GM18526 (cell line): Measurements from ENCODE around the gene DNLZ.

Experiments
- POLR2A ChIP-seq: IDR thresholded peaks from 3 replicates; pipeline ENCODE4 v1.6.1; 2011; ENCODE audit not compliant: insufficient read length; ENCODE audit errors: extremely low read depth

Gene DNLZ

DNA sequence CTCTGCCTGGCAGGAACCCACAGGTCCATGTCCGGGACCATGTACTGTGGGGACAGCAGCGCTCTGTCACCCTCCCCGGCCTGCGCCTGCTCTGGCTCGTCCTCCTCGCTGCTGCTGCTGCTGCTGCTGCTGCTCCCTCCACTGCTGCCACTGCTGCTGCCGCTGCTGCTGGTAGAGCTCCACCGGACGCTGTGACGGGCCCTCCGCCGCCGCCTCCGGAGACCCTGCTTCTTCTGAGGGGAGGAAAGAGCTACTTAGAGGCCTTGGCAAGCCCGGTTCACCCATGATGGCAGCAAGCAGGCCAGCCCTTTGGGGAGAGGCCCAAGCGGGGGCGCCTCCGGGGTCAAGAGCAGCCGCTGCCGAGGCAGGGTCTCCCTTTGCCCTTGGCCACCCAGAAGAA lies 19.9 kb upstream of the DNLZ start:
- TF ChIP-seq POLR2A = no peak

DNA sequence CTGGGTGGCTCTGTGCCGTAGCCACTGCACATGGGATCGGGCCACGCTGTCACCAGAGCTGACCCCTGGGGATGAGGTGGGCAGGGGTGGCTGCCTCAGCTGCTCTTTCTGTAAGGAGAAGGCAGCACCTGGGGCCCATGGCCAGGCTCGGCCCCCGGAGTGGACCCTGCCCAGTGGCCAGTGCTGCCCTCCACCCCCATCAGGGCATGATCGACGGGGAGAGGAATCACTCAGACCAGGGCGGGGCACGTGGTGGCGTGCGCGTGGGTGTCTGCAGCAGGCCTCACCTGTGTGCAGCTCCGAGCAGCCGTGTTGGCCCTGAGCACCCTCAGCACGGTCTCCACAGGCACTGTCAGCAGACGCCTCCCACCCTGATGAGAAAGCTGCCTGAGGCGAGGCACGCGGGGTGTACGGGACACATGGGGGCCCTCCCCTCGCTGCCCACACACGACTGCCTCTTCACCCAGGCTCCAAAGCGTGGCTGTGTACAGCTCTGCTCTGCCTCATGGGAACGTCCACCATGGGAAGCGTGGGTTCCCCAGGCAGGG lies 18.5 kb upstream of the DNLZ start:
- TF ChIP-seq POLR2A = no peak

DNA sequence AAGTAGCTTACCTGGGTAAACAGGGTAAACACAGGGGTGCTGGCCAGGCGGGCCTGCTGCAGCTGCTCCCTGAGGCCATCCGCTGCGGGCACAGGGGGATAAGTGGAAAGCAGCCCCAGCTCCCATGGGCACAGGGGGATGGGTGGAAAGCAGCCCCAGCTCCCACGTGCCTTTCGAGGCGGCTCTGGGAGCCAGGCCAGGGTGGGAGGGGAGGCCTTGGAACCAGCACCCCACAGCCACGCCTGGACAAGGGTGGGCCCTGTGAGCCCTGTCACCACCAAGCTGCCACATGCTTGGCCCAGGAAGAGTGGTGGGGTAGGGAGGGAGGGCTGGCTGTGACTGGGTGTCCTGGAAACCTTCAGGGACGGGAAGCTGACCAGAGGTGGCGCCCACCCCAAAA lies 17.8 kb upstream of the DNLZ start:
- no peak for TF ChIP-seq POLR2A

DNA sequence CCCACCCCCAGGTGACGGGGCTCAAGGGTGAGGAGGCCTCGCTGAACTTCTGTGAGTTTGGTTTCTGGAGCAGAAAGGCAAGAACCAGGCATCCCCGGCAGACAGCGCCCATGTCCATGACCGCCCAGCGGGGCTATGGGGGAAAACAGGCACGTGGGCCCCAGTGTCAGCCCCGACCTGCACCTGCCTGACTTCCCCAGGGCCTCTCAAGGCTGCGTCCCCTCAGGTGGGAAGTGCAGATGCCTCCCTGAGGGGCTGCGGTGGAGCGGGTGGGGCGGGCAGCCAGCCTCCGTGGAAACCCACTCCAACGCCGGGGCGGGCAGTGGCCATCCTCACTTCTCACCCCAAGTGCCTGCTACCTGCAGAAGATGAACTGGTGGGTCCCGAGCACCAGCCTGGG lies 16.8 kb upstream of the DNLZ start:
- TF ChIP-seq POLR2A = no peak

DNA sequence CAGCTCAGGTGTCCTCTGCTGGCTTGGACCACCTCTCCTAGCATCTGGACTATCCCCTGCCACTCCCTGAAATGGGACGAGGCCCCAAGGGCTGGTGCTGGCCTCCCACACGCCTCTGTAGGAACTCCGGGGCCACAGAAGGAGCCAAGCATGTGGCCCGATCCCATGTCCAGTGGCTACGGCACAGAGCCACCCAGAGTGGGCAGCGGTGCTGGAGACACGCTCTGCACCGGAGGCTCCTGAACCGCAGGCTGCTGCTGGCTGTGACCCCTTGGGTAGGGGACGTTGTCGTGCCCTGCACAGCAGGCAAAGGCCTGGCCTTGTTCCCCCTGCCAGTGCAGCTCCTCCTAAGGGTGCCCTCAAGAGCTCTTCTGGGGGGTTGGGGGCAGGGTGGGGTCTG lies 16.3 kb upstream of the DNLZ start:
- no peak for TF ChIP-seq POLR2A

DNA sequence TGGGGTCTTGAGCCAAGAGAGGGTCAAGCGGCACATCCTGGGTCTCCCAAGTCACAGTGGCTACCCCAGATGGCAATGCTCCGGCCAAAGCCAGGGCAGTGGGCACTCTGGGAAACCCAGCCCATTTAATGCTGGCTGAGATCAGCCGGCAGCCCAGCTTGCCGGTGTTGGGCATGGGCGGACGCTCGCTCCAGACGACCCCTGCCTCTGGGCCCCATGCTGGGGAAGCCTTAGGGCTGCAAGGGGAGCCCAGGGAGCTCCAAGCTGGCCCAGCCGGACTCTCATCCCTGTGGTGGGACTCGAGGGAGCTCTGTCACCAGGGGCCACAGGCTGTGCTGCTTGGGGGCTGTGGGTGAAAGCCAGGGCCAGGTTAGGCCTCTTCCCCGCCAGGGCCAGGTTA lies 15.9 kb upstream of the DNLZ start:
- TF ChIP-seq POLR2A = no peak

DNA sequence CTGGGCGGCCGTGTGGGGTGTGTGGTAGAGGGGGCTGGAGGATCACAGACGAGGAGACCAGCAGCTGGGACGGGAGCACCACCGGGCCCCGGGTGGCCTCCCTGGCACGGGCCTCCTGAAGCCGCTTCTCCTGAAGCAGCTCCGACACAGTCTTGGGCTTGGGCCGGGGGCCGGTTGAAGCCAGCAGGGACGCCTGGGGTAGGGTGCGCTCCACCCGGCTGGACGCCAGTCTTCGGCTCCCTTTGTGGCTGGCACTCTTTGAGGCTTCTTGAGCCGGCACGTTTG lies 15.4 kb upstream of the DNLZ start:
- no peak for TF ChIP-seq POLR2A

DNA sequence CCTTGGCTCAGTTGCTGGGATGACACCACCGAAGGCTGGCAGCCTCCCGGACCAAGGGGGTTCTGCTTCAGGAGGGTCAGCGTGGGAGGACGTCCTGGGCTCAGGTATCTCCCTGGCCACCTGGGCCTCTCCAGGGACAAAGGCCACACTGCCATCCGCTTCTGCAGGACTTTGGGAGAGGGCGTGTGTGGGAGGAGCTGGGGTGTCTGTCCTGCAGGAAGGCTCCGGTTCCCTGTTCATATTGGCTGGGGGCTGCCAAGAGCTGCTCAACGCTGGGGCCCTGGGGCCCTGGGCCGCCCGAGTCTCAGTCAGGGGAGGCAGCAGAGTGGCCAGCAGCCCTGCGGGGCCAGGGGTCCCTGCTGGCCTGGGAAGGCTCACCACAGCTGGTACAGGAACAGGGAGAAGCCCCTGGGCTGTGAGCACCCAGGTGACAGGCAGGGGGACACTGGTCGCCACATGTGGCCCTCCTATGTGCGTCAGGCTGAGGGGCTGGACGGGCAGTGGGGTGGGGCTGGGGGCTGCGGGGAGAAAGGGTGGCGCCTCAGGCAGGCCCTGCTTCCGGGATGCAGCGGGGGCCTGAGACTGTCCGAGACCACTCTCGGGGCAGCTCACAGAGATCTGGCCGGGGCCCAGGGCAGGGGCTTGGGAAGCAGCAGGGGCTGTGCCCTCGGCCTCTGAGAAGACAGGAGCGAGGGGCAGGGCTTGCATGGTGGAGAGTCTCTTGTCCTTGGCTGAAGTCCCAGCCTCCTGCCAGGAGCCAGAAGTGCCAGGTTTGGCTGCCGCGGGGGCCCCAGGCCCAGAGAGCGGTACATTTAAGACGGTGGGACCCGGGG lies 14.8 kb upstream of the DNLZ start:
- TF ChIP-seq POLR2A = no peak

DNA sequence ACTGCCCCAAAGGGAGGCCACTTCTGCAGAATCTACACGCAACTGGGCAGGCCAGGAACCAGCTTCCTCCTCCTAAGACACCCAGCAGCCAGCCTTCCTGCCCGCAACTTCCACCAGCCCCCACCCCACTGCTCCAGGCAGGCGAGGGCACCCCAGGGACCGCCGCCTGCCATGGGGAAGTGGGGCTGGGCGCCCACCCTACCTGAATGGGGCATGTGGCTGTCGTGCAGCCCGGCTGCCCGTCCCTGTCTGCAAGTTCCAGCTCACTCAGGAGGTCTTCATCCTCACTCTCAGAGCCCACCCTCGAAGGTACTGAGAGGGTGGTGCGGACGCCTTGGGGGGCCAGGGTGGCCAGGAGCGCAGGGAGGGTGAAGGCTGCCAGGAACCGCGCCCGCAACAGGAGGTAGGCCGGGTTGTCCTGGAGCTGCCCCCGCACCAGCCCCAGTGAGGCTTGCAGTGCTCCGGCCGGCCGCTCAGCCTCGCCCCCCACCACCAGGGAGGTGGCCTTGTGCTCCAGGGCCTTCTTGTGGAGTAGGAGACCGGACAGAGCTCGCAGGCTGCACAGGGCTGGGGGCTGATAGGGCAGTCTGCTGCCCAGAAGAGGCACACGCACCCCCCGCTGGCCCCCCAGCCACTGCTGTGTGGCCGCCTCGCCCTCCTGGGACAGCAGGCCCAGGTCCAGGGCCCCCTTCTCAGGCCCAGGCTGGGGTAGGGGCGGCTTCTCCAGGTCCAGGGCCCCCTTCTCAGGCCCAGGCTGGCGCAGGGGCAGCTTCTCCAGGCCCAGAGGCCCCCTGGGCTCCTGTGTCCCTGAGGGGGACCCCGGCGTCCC lies 14.0 kb upstream of the DNLZ start:
- no peak for TF ChIP-seq POLR2A

DNA sequence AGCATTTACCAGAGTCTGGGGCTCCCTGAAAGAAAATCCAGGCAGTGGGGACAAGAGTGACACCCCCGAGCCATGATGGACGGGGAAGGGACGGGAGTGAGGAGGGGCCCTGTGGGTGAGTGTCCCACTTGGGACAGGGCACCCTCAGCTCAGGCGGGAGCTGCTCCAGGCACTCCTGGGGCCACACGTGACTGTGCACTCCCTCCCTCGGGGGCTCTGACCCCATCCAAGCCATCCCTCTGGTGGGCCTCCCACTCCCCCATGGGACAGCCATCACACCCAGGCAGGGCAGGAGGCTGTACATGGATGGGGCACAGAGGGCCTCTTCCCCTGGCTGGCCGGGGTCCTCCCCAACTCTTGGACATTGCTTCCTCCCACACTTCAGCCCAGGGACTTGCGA lies 12.9 kb upstream of the DNLZ start:
- TF ChIP-seq POLR2A = no peak

DNA sequence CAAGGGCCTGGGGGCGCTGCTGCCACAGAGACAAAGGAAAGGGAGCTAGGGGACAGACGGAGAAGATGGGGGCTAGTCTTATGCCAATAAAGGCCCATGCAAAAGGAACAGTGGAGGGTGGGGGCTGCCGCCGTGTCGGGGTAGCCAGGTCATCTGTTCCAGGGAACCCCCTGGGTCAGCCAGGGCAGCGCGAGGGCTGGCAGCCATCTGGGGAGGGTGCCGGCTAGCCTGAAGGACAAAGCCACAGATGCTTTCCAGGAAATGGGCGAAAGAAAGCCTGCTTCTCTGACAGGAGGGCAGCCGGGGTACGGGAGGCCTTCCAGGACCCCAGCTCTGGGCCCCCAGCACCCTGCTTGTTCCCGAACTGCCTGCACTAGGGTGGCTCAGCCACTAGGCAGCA lies 11.6 kb upstream of the DNLZ start:
- no peak for TF ChIP-seq POLR2A

DNA sequence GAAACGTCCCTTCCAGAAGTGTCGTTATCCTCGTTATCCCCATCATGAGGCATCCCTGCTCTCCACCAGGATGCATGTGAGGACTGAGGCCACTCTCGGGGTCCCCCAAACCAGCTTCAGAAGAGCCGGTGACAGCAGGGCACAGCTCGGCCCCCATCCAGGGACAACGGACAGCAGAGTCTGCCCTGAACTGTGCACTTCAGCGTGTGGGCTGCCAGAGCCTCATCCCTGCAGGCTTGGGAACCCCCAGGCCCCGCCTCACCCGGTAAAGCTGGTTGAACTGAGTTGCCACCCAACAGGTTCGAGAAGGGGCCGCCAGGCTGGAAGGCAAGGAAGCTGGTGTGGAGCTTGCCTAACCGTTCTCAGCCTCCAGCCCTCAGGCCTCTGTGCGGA lies 10.6 kb upstream of the DNLZ start:
- no peak for TF ChIP-seq POLR2A

DNA sequence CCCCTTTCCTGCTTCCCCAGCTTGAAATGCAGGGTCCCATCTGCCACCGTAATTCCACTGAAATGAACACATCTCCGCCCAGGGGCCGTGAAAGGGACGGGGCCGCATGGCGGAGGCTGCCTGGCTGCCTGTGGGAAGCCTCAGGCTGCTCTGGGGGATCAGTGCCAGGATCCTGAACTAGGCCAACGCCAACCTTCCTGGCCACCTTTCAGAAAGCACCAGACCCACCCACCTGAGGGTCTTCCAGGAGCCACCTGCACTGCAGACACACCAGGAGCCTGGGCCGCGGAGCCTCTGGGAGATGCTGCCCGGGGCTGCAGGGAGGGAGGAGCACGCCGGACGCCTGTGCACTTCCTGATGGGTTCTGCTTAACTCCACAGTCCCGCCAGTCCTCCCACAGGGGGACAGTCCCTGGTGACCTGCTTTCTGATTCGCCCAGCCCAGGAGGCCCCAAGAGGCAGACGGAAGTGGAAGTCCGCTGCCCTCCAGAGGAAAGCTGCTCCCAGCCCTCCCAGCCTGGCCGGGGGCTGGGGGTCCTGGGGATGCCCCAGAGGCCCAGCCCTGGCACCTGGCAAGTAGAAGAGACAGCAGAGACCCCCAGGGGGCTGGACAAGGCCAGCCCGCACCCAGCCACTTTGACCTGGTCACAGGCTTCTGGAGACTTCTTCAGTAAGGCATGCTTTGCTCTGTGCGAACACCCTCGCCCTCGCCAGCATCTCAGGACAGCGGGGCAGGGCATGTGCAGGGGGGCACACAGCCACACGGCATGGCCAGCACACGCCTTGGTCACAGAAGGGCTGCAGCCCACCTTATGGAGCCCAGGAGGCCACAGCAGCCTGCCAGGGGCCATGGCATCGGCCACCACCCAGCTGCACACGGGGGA lies 10.0 kb upstream of the DNLZ start, which contains the start of gene CARD9:
Gene CARD9 (minus strand): TSS at position 370 of the 883 bp plus-strand sequence. CDS start 1,591 bp downstream, outside the sequence.
- no peak for TF ChIP-seq POLR2A

DNA sequence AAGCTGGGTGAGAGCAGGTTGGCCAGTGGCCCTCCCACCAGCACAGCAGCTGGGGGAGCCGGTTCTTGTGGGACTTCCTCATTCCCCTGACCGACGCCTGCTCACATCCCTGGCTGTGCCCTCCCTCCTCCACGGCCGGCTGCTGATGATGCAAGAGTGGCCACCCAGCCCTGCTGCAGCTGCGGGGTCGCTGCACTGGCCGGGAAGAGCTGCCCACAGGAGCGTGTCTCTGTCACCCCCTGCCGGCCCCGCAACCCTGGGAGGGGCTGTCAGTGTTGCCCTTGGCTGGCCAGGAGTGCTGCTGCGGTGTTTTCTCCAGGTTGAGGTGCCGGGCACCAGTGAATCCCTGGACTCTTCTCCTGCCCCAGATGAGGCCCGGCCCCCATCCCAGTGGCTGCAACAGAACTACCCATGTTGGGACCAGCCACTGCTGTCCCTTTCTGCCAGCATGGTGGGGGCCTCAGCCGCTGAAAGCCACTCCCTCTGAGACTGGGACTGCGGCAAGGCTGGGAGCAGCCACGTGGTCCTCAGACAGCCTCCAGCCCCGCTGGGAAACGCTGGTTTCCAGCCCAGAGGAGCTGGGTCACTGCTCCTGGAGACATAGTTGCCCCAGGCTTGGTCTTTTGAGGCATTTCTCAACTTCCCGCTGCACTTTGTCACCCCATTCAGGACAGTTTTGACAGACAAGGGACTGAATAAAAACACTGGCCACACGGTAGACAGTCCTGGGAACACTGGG lies 9.2 kb upstream of the DNLZ start:
- TF ChIP-seq POLR2A = no peak

DNA sequence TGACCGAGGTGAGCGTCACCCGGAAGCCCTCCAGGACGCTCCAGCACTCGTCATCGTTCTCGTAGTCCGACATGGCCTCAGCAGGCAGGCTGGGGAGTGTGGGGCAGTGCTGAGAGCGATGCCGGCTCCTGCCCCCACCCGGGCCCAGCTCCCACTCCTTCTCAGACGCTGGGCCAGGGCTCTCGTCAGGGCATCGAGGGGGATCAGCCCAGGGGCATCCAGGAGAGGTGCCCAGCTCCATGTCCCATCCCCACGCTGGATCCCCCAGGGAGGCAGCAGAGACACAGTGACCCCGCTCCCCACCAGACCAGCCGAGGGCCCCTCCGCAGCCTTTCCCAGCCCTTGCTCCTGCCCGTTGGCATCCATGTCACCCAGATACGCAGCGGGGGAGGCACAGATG lies 8.5 kb upstream of the DNLZ start:
- no peak for TF ChIP-seq POLR2A

DNA sequence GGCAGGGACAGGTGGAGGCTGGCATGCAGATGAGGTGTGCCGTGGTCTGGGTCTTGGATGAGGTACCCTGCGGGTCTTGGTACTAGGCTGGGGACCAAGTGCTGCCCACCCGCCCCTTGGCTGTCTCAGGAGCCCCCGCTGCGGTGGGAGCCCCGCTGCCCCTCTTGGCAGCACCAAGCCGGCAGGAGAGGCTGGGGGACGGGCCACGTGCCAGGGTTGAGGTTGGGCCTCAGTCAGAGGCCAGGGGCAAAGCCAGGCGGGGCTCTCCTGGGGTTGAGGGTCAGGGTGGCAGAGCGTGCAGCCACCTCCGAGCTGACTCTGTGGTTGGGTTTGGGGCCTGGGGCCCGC lies 8.0 kb upstream of the DNLZ start:
- TF ChIP-seq POLR2A = no peak
